Kasumi-1 (cell line): ENCODE data around the gene UBXN11.
"Not testable (repeated sequence)": the region's sequence is repeated elsewhere in the genome, so short reads cannot be mapped to it uniquely, and the experiment has no call there.

ENCODE experiments used
- DNase-seq, 2 experiments: peaks; one replicate each; lab custom pipeline; 2025; lab: John Stamatoyannopoulos, UW

Gene UBXN11

DNA sequence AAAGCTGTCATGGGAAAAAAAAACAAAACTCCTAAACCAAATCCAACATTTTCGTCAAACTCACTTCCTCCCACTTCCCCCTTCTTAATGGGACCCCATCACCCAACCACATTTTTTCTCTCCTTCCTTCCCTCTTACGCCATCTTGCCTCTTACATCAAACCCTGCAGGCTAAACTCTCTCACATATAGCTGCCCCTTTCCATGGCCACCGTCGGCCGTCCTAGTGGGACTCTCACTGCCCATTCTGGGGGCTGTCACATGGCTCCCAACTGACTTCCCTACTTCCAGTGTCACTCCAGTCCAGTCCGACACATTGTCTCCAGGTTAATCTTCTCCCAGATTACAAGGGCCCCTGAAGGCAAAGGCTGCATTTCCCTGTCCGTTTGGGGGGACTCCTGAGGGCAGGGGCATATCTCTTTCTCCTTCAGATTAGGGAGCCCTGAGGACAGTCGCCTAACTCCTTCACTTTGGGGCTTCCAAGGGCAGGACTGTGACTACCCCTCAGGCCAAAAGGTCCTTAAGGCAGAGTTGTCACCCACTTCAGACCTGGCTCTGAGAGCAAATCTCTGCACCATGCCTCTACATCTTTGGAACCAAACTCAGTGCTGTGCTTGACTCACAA lies 658 bp downstream of the UBXN11 start:
- no peak for DNase-seq

DNA sequence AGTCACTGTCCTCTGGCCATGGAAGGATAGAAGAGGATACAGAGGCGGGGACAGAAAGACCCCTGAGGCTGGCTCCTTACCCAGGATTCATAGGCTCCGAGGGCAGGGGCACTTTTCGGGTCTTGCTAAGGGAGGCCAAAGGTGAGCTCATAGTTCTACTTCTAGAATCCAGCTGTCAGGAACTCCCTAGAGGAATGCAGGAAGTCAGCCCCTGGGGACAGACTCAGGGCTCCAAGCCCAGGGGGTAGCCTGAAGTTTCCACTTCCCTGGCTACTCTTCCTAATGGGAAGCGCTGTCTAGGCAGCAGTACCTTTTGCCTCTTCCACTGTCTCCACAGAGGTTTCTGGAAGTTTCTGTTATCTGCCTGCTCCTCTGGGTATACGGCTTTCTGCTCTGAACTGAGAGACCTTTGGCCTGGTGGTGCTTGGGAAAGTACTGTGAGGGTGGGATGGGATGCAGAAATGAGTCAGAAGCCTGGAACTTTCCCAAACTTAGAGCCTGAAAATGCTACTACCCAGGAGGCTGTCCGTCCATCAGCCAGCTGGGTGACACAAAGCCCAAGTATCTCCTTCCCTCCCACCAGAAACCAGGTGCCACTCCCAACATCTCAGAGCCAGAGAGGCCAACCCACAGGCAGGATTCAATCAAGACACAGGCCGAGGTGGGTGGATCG lies 3.6 kb downstream of the UBXN11 start:
- no peak for DNase-seq

DNA sequence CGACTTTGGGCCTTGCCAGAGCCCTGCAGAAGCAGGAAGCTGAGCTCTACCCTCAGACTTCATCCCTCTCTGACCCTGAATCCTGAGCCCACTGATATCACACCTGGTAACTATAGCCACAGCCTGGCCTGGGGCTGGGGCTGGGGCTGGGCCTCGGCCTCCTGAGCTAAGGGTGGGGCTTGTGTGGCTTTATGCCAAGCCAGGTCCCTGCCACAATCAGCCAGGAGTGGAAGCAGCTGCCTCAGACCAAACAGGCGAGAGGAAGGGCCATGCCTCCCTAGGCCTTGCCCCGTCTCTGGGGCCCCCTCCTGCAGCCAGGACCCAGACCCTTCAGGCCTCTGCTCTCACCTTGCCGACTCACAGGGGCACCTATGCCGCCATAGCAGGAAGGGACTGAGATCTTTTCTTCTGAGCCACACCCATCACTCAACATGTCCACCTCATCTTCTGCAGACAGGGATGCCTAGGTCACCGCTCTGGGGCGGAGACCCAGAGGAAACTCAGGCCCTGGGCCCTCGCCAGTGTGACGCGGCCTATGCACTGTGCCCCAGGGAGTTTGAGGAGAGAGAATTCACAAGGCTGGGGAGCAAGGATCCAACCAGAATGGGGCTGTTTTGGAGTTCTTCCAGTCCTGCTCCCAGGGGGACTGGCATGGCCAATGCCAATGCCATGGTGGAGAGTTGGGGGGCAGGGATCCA lies 5.7 kb downstream of the UBXN11 start:
- no peak for DNase-seq

DNA sequence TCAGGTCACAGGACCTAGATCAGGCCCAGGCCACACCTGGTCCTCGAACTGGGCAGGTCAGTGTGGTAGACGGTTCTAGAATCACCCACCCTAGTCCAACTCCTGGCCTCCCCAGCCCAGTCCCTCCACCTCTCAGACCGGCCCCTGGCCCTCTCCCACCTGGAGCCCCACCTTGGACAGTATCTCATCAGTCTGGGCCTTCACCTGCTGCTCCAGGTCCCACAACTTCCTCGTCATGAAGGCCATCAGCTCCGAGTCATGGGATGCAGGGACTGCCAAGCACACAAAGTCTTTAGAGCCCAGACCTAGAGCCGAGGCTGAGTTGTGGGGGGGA lies 8.7 kb downstream of the UBXN11 start:
- no peak for DNase-seq

DNA sequence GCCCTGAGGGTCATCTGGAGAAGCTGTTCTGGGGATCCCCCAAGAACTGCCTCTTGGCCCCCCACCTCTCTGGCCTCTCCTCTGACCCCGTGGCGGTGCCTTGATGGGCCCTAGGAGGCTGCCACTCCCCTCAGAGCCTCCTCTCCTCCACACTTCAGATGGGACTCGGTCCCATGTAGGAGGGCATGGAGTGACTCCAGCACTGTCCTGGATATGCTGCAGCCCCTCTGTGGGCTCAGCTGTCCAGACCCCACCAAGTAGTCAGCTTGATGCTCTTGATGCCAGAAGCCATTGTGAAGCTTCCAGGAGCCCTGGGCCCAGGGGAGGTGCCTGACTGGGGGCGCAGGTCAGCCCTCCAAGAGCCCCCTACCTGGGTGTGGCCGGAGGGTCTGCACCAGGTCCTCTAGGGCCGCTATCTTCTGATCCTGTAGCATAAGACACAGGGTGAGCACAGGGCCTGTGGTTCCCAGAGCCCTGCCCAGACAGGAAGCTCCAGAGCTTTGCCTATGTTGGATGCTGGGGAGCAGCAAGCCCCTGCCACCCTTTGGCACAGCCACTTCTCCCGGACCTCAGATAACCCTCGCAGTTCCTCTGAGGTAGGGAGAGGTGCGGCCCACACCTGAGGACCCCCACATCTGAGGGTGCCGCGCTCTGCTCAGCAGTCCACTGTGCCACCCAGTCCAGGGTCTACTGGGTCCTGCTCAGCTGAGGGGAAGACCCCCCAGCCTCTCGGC lies 9.2 kb downstream of the UBXN11 start:
- no peak for DNase-seq

DNA sequence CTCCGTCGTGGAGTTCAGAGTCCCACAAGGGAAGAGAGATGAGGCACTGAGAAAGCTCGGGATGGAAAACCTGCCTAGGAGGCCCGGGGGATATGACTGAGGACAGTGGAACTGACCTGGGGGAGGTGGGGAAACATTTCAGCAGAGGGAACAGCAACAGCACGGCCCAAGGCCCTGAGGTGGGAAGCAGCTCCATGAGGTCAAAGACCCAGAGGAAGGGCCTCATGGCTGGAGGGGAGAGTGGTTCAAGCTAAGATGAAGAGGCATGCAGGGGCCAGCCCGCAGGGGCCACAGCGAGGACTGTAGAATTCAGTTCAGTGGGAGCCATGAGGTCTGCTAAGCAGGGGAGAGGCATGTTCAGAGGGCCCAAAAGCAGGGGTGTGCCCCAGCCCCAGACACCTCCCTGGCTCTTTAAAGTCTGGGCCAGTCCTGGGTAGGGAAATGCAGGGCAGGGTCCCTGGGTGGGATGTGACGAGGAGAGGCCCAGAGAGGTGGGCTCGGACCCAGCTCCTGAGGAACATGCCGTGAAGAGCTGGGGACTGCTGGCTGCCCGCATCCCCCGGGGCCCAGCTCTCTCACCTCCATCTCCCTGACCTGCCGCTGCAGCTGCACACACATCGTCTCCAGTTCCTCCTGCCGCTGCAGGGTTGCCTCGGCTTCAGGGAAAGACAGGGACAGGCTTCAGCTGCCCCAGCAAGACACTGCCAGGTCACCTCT lies 9.9 kb downstream of the UBXN11 start:
- no peak for DNase-seq

DNA sequence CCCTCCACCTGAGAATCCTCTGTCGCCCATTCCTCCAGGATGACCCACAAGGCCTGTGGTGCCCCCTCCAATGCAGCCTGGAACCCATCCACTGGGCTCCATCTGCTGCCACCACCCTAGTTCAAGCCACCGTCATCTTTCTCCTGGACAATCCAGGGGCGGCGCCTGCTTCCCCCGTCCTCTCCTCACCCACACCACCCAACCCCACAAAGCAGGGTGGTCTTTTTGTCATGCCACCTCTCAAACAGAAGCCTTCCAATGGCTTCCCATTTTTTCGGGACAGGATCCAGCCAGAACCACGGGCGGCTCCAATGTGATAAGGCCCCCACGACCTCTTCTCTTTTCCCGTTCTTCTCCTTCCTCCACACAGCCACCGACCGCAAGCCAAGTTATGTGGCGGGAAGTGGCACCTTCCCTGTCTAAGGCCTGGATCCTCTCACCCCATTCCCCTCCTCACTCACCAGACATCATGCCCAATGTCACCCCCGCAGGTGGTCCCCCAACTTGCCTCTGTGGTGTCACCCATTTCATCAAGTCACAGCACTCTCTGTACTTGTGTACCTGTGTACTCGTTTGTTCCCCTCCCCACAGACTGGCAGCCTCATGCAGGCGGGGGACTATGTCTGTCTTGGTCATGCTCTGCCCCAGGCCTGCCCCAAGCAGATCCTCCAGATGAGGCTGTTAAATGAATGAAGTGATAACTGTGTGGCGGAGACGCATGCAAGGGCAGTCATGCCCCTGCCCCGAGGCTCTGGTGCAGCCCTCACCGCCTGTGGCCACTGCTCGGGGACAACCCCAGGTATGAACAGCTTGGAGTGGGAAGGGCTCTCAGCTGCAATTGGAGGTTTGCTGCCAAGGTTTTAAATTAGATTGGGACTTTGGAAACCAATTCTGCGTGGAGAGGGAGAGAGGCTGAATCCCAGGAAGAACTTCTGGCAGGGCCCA lies 11.0 kb downstream of the UBXN11 start:
- no peak for DNase-seq

DNA sequence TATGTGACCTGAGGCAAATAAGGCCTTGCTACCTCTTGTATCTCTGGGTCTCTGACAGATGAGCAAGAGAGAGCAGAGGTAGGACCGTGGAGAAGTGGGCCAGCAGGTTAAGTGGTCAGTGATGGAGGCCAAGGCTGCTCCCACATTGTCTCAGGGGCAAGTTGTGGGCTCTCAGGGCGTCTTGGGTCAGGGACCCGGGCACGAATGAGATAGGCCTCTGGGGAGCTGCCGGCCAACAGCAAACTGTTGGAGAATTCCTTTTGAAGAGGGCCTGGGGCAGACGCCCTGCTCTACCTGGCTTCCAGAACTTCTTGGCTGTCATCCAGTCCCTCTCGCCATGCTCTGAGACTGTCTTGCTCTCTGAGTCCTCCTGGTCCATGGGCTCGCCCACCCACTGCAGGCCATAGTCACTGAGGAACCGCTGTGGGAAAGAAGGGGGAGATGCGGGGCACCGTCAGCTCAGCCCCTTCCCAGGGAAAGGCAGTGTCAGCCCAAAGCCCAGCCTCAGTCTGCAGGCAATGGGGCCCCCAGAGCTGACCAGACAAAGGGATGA lies 12.4 kb downstream of the UBXN11 start:
- DNase-seq, result no peak

DNA sequence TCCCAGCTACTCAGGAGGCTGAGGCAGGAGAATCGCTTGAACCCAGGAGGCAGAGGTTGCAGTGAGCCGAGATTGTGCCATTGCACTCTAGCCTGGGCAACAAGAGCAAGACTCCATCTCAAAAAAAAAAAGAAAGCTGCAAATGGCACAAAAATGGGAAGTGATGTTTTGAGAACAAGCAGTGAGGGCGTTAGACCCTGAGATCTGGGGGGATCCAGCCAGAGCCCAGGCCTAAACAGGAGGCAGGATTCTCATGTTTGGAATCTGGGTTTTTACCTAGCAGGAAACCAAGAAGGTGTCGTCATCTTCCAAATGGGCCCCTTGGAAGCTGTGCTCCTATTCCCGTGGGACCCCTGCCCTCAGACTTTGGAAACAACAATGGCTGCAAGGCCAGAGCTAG lies 13.7 kb downstream of the UBXN11 start:
- DNase-seq, result not testable (repeated sequence)

DNA sequence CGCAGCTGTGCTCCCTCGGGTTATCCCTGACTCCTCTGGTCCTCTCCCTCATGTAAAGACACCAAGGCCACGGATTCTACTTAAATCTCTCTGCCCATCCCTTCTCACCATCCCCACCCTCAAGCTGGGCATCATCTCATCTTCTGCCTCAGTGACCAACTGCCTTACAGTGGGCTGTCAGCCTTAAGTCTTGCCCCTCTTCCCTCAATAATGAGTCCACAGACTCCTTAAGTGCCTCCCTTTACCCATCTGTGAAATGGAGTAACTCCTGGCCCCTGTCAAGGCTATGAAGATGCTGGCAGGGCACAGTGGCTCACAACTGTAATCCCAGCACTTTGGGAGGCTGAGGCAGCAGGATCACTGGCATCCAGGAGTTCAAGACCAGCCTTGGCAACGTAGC lies 14.5 kb downstream of the UBXN11 start:
- no peak for DNase-seq

DNA sequence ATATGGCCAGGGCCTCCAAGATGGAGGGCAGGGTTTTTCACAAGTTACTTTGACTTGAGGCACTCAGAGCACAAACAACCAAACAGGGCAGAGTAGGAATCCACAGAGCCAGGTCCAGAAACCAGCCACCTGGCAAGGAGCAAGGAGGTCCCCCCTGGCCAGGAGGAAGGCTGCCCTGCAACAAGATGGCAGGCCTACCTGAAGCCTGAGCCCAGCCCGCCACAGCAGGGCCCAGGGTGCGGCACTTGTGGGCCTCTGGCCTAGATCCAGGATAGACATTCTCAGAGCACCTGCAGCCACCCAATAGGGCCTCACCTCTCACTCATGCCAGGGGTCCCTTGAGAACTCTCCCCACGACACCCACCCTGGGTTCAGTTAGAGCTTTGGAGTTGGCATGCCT lies 15.0 kb downstream of the UBXN11 start:
- DNase-seq, result no peak

DNA sequence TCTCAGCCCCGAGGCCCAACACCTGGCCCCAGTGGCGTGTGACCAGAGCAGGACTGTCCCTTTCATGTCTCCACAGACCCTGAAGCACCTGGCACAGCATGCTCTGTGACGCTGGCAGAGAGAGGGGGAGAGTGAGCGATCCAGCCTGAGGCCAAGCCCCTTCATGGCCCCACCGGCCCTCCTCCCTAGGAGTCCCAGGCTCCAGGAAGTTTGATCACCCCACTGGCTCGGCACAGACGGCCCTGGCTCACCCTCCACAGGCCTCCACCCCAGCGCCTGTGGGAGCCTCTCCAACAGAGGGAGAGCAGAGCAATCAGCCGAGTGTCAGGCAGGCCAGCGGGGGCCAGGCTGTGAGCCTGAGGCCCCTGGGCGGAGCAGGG lies 15.6 kb downstream of the UBXN11 start:
- no peak for DNase-seq

DNA sequence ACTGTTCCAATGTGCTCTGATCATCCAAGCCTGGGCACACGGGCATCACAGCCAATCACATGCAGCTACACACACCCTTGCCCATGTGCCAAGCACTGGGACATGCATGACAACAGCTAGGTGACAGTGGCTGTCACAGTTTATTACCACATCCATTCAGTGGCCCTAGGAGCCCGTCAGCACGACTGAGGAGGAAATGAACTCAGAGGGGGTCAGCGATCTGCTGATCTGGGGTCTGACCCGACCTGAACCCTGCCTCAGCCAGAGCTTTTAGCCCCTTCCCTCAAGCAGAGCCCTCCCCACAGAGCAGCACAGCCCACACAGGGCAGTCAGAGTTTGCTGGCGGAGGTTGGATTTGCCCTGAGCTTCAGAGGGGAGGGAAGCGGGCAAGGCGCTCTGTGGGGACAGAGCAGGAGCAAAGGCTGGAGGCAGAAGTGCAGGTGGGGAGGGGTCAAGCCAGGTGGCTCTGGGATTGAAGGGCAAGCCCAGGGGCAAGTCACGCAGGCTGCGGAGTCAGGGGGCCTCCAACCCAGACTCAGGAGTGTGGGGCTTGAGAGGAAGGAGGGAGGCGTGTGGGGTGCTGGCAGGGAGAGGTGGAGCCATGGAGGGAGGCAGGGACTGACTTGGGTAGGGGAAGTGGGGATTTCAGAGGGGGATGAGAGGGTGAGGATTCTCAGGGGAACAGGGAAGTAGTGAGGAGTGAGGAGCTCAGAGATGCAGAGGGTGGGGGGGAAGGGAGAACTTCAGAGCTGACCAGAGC lies 16.1 kb downstream of the UBXN11 start:
- DNase-seq, result peak; percentile 77 to 81

DNA sequence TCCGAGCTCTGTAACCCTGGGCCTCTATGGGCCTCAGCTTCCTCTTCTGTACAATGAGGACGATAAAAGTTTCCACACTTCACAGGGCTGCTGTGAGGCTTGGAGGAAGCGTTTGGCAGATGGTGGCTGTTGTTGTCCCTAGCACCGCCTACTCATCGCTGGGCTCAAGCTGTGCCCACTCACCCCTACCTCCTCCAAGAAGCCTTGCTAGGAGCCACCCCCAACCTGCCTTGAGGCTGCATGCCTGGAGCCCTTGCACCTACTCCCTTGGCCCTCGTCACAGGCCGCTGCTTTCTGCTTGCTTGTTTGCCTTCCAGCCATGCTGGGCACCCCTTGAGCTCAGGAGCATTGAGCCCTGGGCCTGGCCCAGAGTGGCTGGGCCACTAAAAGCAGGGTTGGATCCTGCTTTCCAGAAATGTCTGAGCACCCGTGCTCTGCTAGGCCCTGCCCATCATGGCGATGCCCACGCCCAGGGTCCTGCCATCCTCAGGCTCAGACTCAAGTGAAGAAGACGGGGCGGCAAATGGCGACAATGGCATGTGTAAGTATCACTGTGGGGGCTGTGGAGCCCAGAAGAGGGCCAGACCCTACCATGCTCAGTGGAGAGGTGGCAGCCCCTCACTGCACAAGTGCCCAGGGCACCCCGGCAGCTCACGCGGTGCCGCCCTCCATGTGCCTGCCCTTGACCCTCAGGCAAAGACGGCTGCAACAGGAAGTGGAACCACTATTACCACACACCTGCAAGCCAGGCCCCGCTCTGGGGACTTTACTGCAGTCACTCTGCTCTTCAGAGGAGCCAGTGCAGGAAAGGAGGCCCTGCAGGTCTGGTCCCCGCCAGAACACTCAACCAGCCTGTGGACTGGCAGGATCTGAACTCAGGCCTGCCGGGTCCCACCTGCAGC lies 17.0 kb downstream of the UBXN11 start:
- DNase-seq, result peak; percentile 98

DNA sequence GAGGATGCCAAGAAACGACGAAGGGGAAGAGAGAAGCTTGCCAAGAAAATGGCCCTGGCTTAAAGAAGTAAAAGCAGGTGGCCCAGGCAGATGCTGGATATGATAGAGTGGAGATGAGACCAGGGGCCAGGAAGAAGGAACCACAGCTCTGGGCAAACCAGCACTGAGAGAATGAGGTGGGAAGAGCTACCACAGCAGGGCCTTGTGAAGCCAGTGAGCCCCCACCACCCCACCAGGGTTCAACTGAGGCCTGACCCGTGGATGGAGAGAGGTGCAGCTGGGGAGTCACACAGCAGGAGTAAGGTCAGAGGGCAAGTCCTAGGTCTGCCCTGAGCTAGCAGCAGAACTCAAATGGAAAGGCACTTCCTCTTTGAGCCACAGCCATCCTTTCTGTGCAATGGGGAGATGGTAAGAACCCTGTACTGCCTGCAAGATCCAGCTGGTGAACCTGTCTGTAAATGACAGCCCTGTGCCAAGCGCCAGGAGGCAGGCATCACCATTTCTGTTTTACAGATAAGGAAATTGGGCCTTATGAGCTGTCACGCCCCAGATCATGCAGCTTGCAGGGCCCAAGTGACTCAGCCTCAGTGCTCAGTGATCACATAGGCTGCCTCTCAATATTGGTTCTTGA lies 18.0 kb downstream of the UBXN11 start:
- DNase-seq, result peak; percentile 59 to 66

DNA sequence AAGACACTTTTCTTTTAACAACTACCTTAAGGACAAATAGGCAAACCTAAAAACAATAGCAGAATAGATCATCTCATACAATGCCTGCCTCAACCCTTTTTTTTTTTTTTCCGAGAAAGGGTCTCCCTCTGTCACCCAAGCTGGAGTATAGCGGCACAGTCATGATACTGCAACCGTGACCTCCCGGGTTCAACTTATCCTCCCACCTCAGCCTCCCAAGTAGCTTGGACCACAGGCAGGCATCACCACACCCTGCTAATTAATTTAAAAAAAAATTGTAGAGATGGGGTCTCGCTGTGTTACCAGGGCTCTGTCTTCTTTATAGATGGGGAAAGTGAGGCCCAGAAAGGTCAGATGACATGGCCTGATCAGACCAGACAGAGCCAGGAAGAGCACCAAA lies 18.6 kb downstream of the UBXN11 start:
- no peak for DNase-seq

DNA sequence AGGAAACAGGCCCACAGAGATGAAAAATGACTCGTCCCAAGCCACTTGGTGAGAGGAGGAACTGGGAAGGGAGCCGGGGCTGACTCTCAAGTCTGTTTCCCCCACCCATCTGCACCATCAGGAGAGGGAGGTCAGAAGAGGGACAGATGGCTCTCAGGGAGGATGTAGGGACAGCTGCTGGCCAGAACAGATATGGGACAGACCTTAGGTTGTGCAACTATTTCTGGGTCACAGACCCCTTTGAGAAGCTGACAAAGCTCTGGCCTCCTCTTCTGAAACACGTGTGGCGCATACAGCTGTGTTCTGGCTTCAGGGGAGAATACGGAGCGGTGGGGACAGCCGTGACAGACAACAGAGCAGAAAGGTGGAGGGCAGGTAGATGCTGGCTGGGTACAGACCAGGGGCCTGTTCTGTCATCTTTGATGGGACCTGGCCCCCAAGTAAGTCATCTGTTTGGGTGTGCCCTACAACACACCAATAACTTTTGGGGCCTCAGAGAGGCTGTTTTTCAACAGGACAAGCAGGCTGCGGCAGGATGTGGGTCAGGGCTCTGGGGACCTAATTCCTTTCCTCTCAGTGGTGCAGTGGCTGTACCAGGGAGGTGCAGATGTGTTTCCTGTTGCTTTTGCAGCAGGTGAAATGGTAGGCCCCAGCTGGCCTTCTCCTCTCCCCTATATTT lies 19.3 kb downstream of the UBXN11 start:
- peak; percentile 77 to 81 for DNase-seq

DNA sequence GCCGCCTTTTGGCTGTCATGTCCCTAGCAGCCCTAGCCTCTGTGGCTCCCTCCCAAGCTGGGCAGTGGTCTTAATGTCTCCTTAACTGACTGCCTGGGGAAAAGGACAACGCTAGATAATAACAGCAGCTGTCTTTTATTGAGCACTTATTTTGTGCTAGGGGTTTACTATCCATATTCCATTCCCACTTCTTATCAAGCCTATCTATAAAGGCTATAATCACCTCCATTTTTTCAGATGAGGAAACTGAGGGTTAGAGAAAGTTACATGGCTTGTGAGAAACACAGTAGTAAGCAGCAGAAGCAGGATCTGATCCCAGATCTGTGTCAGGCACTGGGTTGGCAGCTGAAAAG lies 20.4 kb downstream of the UBXN11 start:
- no peak for DNase-seq
